ENCODE data around the gene UQCC3. TPM values are rescaled to one million over a fixed set of nuclear protein-coding genes. Genes with fewer than 3 reads are reported as not detected.
A peak's percentile ranks its signal among the peaks of the same experiment; 100 is the strongest.

The UQCC3 gene
- total and polyA plus RNA-seq, 2 of the 13 experiments (the other 11 are each of a cell fraction or from before 2014, with no cell fraction given): 7.7 to 16.0 TPM

DNA sequence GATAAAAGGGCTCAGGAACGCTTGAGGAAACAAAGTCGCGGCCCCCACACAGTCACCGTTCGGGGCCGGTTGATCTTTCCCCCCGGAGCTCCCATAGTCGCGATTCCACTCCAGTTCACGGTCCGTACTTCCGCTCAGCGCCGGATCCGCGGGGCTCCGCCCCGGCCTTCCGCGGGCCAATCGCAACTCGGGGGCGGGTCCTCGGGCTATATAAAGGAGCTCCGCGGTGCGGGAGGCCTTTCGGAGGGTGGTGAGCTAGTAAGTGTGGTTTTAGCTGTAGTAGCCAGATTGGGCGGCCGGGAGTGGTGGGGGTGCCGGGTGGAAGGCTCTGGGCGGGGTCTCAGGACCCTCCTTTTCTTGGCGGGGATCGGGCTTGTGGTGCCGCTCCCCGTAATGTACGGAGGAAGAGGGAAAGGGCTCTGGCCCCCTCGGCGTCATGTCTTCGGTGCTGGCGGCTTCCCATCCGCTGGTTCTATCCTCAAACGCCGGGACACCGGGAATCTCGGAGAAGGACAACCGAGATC is 6.3 kb upstream of the UQCC3 start, which contains the start of the genes C11orf98 and CSKMT (continued):
- TF ChIP-seq ZNF782 (CRISPR knock-in tag; IDR thresholded peaks at IDR 0.05; ENCODE audit: borderline replicate concordance) (peak; percentile 69; the same call in 1 of the 2 replicates), NFKB2 (CRISPR knock-in tag; IDR thresholded peaks at IDR 0.05; ENCODE audit: borderline replicate concordance) (peak; percentile 64; the same call in 1 of the 2 replicates), ZNF550 (CRISPR knock-in tag; IDR thresholded peaks at IDR 0.05; ENCODE audit: borderline replicate concordance) (no peak), CEBPG (CRISPR knock-in tag; IDR thresholded peaks at IDR 0.05) (peak; percentile 4; the same call in 1 of the 2 replicates), SNRNP70 (IDR thresholded peaks at IDR 0.05; ENCODE audit: low read depth, low read length) (no peak), HCFC1 (IDR thresholded peaks at IDR 0.05; ENCODE audit: low read depth, low read length) (no peak; the same call in 1 of the 2 replicates), ATAD3A (CRISPR knock-in tag; IDR thresholded peaks at IDR 0.05) (no peak), ZNF891 (CRISPR knock-in tag; IDR thresholded peaks at IDR 0.05) (no peak), MXI1 (IDR thresholded peaks at IDR 0.05; ENCODE audit: borderline replicate concordance, low read depth, low read length) (peak; percentile 60; the same call in 1 of the 3 replicates), CBX5 (CRISPR knock-in tag; IDR thresholded peaks at IDR 0.05; ENCODE audit: borderline replicate concordance) (peak; percentile 36; the same call in 1 of the 2 replicates), HNRNPUL1 (IDR thresholded peaks at IDR 0.05; ENCODE audit: low read depth, low read length) (no peak), TMF1 (CRISPR knock-in tag; IDR thresholded peaks at IDR 0.05; ENCODE audit: low read depth) (no peak; the same call in 1 of the 2 replicates), DNMT1 (CRISPR knock-in tag; IDR thresholded peaks at IDR 0.05) (no peak), ZFP41 (CRISPR knock-in tag; IDR thresholded peaks at IDR 0.05; ENCODE audit: borderline replicate concordance) (no peak), ATRX (CRISPR knock-in tag; IDR thresholded peaks at IDR 0.05; ENCODE audit: borderline replicate concordance) (no peak), ZNF580 (CRISPR knock-in tag; IDR thresholded peaks at IDR 0.05; ENCODE audit: borderline replicate concordance, low read depth) (no peak), GABPB1 (CRISPR knock-in tag; IDR thresholded peaks at IDR 0.05) (peak; percentile 91), ZNF768 (CRISPR knock-in tag; IDR thresholded peaks at IDR 0.05) (no peak; the same call in 1 of the 2 replicates), YEATS4 (CRISPR knock-in tag; IDR thresholded peaks at IDR 0.05; ENCODE audit: borderline replicate concordance) (0 out of 2 replicates have a peak, but pooled peaks have one; percentile 38), ZNF547 (CRISPR knock-in tag; IDR thresholded peaks at IDR 0.05) (peak; percentile 55; the same call in 1 of the 2 replicates), ZBTB26 (CRISPR knock-in tag; IDR thresholded peaks at IDR 0.05; ENCODE audit: borderline replicate concordance) (0 out of 2 replicates have a peak, but pooled peaks have one; percentile 44), PHF8 (CRISPR knock-in tag; IDR thresholded peaks at IDR 0.05) (peak; percentile 80)
- TF ChIP-seq, protein P1, sequence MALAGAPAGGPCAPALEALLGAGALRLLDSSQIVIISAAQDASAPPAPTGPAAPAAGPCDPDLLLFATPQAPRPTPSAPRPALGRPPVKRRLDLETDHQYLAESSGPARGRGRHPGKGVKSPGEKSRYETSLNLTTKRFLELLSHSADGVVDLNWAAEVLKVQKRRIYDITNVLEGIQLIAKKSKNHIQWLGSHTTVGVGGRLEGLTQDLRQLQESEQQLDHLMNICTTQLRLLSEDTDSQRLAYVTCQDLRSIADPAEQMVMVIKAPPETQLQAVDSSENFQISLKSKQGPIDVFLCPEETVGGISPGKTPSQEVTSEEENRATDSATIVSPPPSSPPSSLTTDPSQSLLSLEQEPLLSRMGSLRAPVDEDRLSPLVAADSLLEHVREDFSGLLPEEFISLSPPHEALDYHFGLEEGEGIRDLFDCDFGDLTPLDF (CRISPR knock-in tag; IDR thresholded peaks at IDR 0.05): peak; percentile 41; the same call in 1 of the 2 replicates
- TF ChIP-seq, protein P2, sequence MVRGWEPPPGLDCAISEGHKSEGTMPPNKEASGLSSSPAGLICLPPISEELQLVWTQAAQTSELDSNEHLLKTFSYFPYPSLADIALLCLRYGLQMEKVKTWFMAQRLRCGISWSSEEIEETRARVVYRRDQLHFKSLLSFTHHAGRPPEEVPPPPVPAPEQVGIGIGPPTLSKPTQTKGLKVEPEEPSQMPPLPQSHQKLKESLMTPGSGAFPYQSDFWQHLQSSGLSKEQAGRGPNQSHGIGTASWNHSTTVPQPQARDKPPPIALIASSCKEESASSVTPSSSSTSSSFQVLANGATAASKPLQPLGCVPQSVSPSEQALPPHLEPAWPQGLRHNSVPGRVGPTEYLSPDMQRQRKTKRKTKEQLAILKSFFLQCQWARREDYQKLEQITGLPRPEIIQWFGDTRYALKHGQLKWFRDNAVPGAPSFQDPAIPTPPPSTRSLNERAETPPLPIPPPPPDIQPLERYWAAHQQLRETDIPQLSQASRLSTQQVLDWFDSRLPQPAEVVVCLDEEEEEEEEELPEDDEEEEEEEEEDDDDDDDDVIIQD (CRISPR knock-in tag; IDR thresholded peaks at IDR 0.05; ENCODE audit: low read depth): no peak
- TF ChIP-seq, protein P3, sequence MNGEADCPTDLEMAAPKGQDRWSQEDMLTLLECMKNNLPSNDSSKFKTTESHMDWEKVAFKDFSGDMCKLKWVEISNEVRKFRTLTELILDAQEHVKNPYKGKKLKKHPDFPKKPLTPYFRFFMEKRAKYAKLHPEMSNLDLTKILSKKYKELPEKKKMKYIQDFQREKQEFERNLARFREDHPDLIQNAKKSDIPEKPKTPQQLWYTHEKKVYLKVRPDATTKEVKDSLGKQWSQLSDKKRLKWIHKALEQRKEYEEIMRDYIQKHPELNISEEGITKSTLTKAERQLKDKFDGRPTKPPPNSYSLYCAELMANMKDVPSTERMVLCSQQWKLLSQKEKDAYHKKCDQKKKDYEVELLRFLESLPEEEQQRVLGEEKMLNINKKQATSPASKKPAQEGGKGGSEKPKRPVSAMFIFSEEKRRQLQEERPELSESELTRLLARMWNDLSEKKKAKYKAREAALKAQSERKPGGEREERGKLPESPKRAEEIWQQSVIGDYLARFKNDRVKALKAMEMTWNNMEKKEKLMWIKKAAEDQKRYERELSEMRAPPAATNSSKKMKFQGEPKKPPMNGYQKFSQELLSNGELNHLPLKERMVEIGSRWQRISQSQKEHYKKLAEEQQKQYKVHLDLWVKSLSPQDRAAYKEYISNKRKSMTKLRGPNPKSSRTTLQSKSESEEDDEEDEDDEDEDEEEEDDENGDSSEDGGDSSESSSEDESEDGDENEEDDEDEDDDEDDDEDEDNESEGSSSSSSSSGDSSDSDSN (CRISPR knock-in tag; IDR thresholded peaks at IDR 0.05): peak; percentile 58; the same call in 1 of the 2 replicates
